CD8-positive, alpha-beta memory T cell (primary cell): ENCODE measurements around the gene RREB1. TPM values are rescaled to one million over a fixed set of nuclear protein-coding genes. Genes with fewer than 3 reads are reported as not detected.

Experiments used
- CTCF ChIA-PET: fragments of 350-600 bp; sonication (Branson Sonifier 250); formaldehyde crosslinking; loops from one replicate; lab custom pipeline; 2021; ENCODE audit warnings: antibody characterized with exemption; lab: Charles Lee
- POLR2A ChIA-PET: fragments of 350-600 bp; sonication (Branson Sonifier 250); formaldehyde crosslinking; loops from one replicate; lab custom pipeline; 2021; ENCODE audit warnings: antibody characterized with exemption; lab: Charles Lee
- DNase-seq, 5 donors: peaks; one replicate each; pipeline versions ENCODE4 v3.0.0 to v3.0.0-alpha.2; 2020 to 2022; ENCODE audit warnings: mixed read lengths in 1 of 5
- H3K27ac ChIP-seq: one replicate; pipeline ENCODE4 v1.7.0; 2013; ENCODE audit warnings: low read depth, mild to moderate bottlenecking, low read length, moderate library complexity
- H3K27me3 ChIP-seq: 2 replicates; pipeline ENCODE4 v1.7.0; 2013; ENCODE audit warnings: low read length, mild to moderate bottlenecking; ENCODE audit not compliant: insufficient read depth, poor library complexity, severe bottlenecking
- H3K36me3 ChIP-seq: 2 replicates; pipeline ENCODE4 v1.7.0; 2013; ENCODE audit warnings: mild to moderate bottlenecking, low read length, moderate library complexity; ENCODE audit not compliant: insufficient read depth
- H3K4me1 ChIP-seq: 2 replicates; pipeline ENCODE4 v1.7.0; 2013; ENCODE audit warnings: mild to moderate bottlenecking, low read length, moderate library complexity; ENCODE audit not compliant: insufficient read depth
- H3K4me3 ChIP-seq: 2 replicates; pipeline ENCODE4 v1.7.0; 2013; ENCODE audit warnings: mild to moderate bottlenecking, low read length
- H3K9me3 ChIP-seq: 2 replicates; pipeline ENCODE4 v1.7.0; 2013; ENCODE audit warnings: mild to moderate bottlenecking, low read length
- H3K27ac Mint-ChIP-seq, 8 donors: one replicate each; pipeline ENCODE4 v1.8.0; 2020 to 2021; ENCODE audit warnings: mixed read lengths in 8 of 8, mild to moderate bottlenecking in 6 of 8, inconsistent platforms in 3 of 8, moderate library complexity in 3 of 8
- H3K27me3 Mint-ChIP-seq, 2 donors: one replicate each; pipeline ENCODE4 v1.8.0; 2020 to 2021; ENCODE audit warnings: mixed read lengths in 2 of 2, mild to moderate bottlenecking in 1 of 2, moderate library complexity in 1 of 2
- H3K36me3 Mint-ChIP-seq, 3 donors: one replicate each; pipeline ENCODE4 v1.8.0; 2020 to 2021; ENCODE audit warnings: mixed read lengths in 3 of 3, inconsistent platforms in 1 of 3, mild to moderate bottlenecking in 1 of 3
- H3K4me1 Mint-ChIP-seq, 3 donors: one replicate each; pipeline ENCODE4 v1.8.0; 2020 to 2021; ENCODE audit warnings: mixed read lengths in 3 of 3, inconsistent platforms in 1 of 3, mild to moderate bottlenecking in 1 of 3
- H3K4me3 Mint-ChIP-seq, 7 donors: one replicate each; pipeline ENCODE4 v1.8.0; 2020 to 2021; ENCODE audit warnings: mixed read lengths in 7 of 7, mild to moderate bottlenecking in 6 of 7, moderate library complexity in 4 of 7, inconsistent platforms in 2 of 7
- H3K9me3 Mint-ChIP-seq, 5 donors: one replicate each; pipeline ENCODE4 v1.8.0; 2020 to 2022; ENCODE audit warnings: mixed read lengths in 5 of 5, mild to moderate bottlenecking in 3 of 5, moderate library complexity in 2 of 5, inconsistent platforms in 1 of 5
- polyA plus RNA-seq: library from polyadenylated mRNA; unstranded; fragments of 300-500 nt; fragmentation: Illumina TruSeq; gene quantifications from one replicate; pipeline ENCODE4 v1.2.3, GENCODE V29; 2021
- total RNA-seq, 2 experiments: library from RNA; stranded (reverse); gene quantifications; one replicate each; pipeline ENCODE4 v1.2.3, GENCODE V29; 2021

RREB1 gene
- total and polyA plus RNA-seq, 3 experiments from 2014 or later, result 8.5 to 18.7 (median 17.7) TPM

DNA sequence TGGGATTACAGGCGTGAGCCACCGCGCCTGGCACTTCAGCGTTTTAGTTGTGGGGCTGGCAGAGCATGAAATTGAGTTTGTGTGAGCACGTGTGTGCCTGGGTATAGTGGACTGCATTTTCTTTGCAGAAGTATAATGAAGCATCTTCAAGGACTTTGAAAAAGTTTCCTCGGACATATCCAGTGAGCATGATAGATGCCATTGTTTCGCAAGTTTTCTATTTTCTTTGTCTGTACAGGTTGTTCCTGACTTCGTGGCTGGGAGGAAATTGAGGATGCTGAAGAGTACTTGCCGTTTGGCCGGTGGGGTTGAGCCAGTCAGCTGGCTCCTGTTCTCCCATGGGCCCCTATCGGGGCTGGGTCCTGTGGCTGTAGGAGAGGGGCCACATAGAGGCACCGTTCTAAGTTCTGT, 55.9 kb downstream of the RREB1 start:
- H3K4me1 Mint-ChIP-seq, result peaks cover 54 to 87% (median 74%) of the 10 kb centered on the region in 3 donors
- CTCF ChIA-PET, result no interaction called here
- no peak overlapping the region for H3K4me3 Mint-ChIP-seq
- Histone ChIP-seq H3K27ac (peak overlapping the region; percentile 61), H3K27me3 (no peaks in the 10 kb centered on the region), H3K4me1 (peaks cover 15% of the 10 kb centered on the region), H3K4me3 (no peak overlapping the region), H3K36me3 (no peaks in the 10 kb centered on the region), H3K9me3 (no peaks in the 10 kb centered on the region)
- POLR2A ChIA-PET, result no interaction called here
- H3K27ac Mint-ChIP-seq, result peak overlapping the region in 2 of 8 donors; percentile 23 to 29
- no peaks in the 10 kb centered on the region for H3K27me3 Mint-ChIP-seq
- no peaks in the 10 kb centered on the region for H3K9me3 Mint-ChIP-seq
- no peak for DNase-seq
- H3K36me3 Mint-ChIP-seq, result peaks cover 0 to 22% (median 6%) of the 10 kb centered on the region in 3 donors

DNA sequence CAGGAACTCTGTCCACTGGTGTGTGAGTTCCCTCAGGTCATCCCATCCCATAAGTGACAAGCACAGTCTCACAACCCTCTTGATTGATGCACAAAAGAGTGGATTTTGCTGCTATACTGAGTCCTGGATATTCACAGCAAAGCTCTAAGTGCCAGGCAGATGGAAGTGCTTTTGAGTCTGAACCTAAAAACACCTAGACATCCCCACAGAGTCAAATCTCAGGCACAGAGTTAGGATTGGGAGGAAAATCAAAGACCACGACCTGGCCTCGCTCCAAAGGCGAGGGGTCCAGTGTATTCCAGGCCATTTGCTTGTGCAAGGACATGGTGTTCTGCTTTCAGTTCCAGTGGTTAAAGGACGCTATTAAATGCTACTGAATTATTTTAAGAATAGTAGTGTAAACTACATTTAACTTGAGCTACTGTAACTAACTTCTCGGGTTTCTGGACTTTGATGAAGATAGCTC, 56.8 kb downstream of the RREB1 start:
- Mint-ChIP-seq H3K36me3 (peaks cover 0 to 22% (median 6%) of the 10 kb centered on the region in 3 donors), H3K4me3 (no peak overlapping the region), H3K27me3 (no peaks in the 10 kb centered on the region), H3K4me1 (peaks cover 56 to 87% (median 71%) of the 10 kb centered on the region in 3 donors), H3K27ac (peak overlapping the region in 3 of 8 donors; percentile 19 to 79 (median 42)), H3K9me3 (no peaks in the 10 kb centered on the region)
- peak overlapping the region; percentile 61 for H3K27ac ChIP-seq
- no peaks in the 10 kb centered on the region for H3K36me3 ChIP-seq
- CTCF ChIA-PET, result no interaction called here
- POLR2A ChIA-PET, result no interaction called here
- H3K4me3 ChIP-seq, result no peak overlapping the region
- DNase-seq, result no peak
- H3K27me3 ChIP-seq, result no peaks in the 10 kb centered on the region
- peaks cover 24% of the 10 kb centered on the region for H3K4me1 ChIP-seq
- H3K9me3 ChIP-seq, result no peaks in the 10 kb centered on the region

DNA sequence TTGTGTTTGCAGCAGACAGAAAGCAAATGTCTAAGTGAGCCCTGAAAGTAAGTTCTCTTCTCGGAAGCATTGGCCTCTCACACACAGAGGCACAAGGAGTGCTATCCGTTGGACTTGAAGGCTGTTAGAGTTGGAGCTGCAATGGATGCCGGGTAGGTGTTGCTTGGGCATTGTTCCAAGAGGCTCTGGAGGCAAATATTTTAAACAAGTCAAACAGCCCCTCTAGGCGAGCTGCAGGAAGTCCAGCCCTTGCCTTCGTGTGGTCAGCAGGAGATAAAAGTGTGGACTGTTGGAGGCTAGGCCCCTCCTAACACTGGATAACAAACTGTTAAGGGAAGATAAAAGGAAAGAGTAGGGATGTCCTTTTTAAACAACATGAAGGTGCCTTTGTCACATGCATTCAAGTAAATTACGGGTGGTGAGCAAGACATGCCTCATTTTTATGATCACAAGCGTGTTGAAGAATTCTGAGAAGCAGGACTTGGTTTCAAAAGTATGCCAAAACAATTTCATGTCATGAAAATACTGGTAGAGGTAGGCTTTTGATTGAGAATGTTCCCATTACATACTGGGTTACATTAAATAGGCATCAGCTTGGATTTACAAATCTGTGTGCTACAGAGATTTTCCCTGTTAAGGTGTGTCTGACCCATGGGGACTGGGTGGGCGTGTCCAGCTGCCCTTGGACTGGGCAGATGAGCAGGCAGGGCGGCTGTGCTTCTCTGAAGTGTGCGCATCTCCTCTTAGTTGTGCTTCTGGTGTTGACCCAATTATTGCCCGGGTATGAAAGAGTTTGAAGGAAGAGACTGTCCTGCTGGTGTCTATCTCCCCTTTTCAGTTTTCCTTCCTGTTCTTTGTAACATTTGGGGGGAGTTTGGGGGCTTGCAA, 57.5 kb downstream of the RREB1 start:
- Histone ChIP-seq H3K9me3 (no peaks in the 10 kb centered on the region), H3K4me1 (peaks cover 27% of the 10 kb centered on the region), H3K27me3 (no peaks in the 10 kb centered on the region), H3K36me3 (no peaks in the 10 kb centered on the region), H3K4me3 (no peak overlapping the region), H3K27ac (peak overlapping the region; percentile 61)
- DNase-seq, result no peak
- ChIA-PET POLR2A (no interaction called here), CTCF (interaction anchor here (0.9 kb wide), 1 partner anchor 11 kb away, joined by 3 read pairs; no protein-coding TSS in a partner anchor)
- no peaks in the 10 kb centered on the region for H3K9me3 Mint-ChIP-seq
- peak overlapping the region in 5 of 8 donors; percentile 4 to 88 (median 41) for H3K27ac Mint-ChIP-seq
- no peaks in the 10 kb centered on the region for H3K27me3 Mint-ChIP-seq
- H3K36me3 Mint-ChIP-seq, result peaks cover 0 to 22% (median 6%) of the 10 kb centered on the region in 3 donors
- H3K4me1 Mint-ChIP-seq, result peaks cover 54 to 90% (median 73%) of the 10 kb centered on the region in 3 donors
- no peak overlapping the region for H3K4me3 Mint-ChIP-seq

DNA sequence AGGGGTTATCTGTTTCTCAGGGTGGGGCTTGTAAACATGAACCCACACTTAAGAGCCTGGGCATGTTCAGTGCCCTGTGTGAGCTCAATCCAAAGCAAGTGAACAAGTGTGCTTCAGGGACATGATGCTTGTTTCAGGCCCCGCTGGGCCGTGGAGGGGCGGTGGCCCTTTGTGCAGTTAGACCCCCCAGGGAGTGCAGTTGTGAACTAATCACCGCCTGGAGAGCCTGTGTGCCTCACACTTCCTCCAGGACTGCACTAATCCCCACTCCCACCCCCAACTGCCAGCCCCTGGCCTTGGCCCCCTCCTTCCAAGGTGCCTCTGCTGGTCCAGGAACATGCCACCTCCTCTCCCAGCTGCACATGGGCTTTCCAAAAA, 58.1 kb downstream of the RREB1 start:
- Mint-ChIP-seq H3K27ac (peak overlapping the region in 2 of 8 donors; percentile 88), H3K36me3 (peaks cover 0 to 21% (median 6%) of the 10 kb centered on the region in 3 donors), H3K4me3 (no peak overlapping the region), H3K27me3 (no peaks in the 10 kb centered on the region), H3K9me3 (no peaks in the 10 kb centered on the region), H3K4me1 (peaks cover 55 to 90% (median 75%) of the 10 kb centered on the region in 3 donors)
- ChIA-PET POLR2A (no interaction called here), CTCF (interaction anchor here (0.9 kb wide), 1 partner anchor 10 kb away, joined by 3 read pairs; no protein-coding TSS in a partner anchor)
- no peaks in the 10 kb centered on the region for H3K36me3 ChIP-seq
- no peak overlapping the region for H3K4me3 ChIP-seq
- H3K27me3 ChIP-seq, result no peaks in the 10 kb centered on the region
- H3K27ac ChIP-seq, result peak overlapping the region; percentile 61
- peaks cover 33% of the 10 kb centered on the region for H3K4me1 ChIP-seq
- H3K9me3 ChIP-seq, result no peaks in the 10 kb centered on the region
- DNase-seq, result no peak

DNA sequence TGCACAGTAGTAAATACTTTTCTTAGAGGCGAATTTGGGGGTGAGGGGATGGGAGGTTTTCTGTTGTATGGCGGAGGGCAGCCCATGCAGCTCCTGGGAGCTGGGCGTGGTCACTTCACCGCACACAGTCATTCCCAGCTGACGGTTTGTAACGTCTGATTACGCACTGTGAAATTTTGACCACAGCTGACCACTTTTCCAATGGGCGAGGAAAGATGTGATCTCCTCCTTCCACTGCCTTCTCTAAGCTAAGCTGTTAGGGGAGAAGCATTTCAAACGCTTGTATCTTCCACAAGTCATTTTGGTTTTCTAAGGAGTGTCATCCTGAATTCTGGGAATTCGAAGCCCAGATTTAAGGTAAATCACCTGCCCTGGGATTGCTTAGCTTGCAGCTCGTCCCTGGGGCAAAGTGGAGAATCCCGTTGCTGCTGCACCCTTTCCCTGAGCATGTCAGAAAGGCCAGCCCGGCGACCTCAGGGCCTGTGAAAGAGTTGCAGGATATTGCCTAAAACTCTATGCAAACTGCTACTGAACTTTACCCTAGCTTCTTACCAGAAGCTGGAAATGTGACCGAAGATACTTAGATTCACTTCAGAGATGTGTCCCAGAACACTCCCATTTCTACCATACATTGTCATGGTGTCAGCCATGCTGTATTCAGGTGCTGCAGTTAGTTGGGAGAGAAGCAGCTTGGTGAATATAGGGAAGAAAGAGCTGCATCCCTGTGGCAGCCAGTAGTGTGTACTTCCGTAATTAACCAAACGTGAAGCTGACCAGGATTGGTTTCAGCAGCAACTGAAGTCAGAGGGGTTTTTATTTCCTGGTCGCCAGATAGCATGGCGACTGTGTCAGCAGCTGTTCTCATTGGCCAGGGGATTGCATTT, 58.9 kb downstream of the RREB1 start:
- no peaks in the 10 kb centered on the region for H3K9me3 Mint-ChIP-seq
- no peaks in the 10 kb centered on the region for H3K36me3 ChIP-seq
- no peaks in the 10 kb centered on the region for H3K27me3 ChIP-seq
- H3K27me3 Mint-ChIP-seq, result no peaks in the 10 kb centered on the region
- H3K4me1 Mint-ChIP-seq, result peaks cover 58 to 90% (median 74%) of the 10 kb centered on the region in 3 donors
- ChIA-PET CTCF (no interaction called here), POLR2A (no interaction called here)
- peak overlapping the region in 1 of 7 donors; percentile 27 for H3K4me3 Mint-ChIP-seq
- no peak overlapping the region for H3K4me3 ChIP-seq
- H3K36me3 Mint-ChIP-seq, result peaks cover 0 to 22% (median 7%) of the 10 kb centered on the region in 3 donors
- peak overlapping the region; percentile 61 for H3K27ac ChIP-seq
- H3K9me3 ChIP-seq, result no peaks in the 10 kb centered on the region
- H3K27ac Mint-ChIP-seq, result no peak overlapping the region
- DNase-seq, result no peak
- H3K4me1 ChIP-seq, result peaks cover 39% of the 10 kb centered on the region

DNA sequence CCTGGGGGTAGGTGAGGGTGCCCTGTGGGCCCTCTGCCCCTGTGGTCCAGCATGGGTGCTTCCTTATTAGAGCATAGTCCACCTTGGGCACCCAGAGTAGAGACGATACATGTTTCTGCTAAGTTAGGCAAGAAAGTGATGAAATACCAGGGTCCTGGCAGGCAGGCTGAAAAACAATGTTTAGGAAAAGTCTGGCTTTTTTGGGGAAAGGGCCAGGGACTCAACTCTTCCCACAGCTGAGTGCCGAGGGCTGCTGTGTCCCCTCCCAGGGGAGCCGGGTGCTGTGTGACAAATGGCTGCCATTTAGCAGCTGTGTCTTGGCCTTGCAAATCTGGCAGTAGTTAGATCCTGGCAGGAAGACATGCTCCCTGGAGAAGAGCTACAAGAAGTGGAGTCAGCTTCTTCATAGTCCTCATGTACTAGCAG, 61.5 kb downstream of the RREB1 start:
- ChIA-PET CTCF (no interaction called here), POLR2A (no interaction called here)
- Mint-ChIP-seq H3K36me3 (peaks cover 0 to 17% (median 6%) of the 10 kb centered on the region in 3 donors), H3K9me3 (no peaks in the 10 kb centered on the region), H3K4me3 (no peak overlapping the region), H3K4me1 (peaks cover 52 to 88% (median 62%) of the 10 kb centered on the region in 3 donors), H3K27me3 (no peaks in the 10 kb centered on the region), H3K27ac (peak overlapping the region in 4 of 8 donors; percentile 4 to 61 (median 44))
- peaks cover 33% of the 10 kb centered on the region for H3K4me1 ChIP-seq
- no peaks in the 10 kb centered on the region for H3K36me3 ChIP-seq
- H3K4me3 ChIP-seq, result no peak overlapping the region
- DNase-seq, result no peak
- H3K27me3 ChIP-seq, result no peaks in the 10 kb centered on the region
- no peaks in the 10 kb centered on the region for H3K9me3 ChIP-seq
- H3K27ac ChIP-seq, result peak overlapping the region; percentile 51

DNA sequence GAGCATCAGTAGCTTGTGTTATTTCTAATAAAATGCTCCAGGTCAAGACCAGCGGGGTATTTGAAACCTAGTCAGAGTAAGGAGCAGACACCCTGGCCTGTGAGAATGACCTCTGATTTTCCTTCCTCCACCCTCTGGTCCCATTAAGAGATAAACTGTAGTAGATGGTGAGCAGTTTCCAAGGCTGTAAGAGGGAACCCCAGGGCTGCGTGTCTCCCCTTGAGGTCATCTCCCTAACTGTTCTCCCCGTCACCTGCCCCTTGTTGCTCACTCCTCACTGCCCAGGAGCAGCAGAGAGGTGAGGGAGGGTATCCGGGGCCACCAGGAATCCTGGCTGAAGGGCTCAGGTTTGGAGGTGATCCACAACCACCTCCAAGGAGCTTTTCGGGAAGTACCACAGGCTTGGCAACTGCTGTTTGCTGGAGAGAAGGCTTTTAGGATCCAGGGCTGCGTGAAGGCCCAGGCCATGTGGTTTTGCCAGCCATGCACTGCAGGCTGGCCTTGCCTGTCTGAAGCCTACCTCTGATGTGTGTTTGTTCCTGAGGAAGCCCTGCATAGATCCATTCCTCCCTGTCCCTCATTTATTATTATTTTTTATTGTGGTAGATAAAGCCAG, 62.5 kb downstream of the RREB1 start:
- ChIA-PET CTCF (no interaction called here), POLR2A (no interaction called here)
- Histone ChIP-seq H3K4me1 (peaks cover 34% of the 10 kb centered on the region), H3K4me3 (no peak overlapping the region), H3K27me3 (no peaks in the 10 kb centered on the region), H3K9me3 (no peaks in the 10 kb centered on the region), H3K36me3 (no peaks in the 10 kb centered on the region), H3K27ac (peak overlapping the region; percentile 51)
- peak overlapping the region in 2 of 8 donors; percentile 11 to 63 for H3K27ac Mint-ChIP-seq
- no peaks in the 10 kb centered on the region for H3K27me3 Mint-ChIP-seq
- H3K4me1 Mint-ChIP-seq, result peaks cover 45 to 82% (median 53%) of the 10 kb centered on the region in 3 donors
- peaks cover 0 to 12% (median 4%) of the 10 kb centered on the region in 3 donors for H3K36me3 Mint-ChIP-seq
- no peak overlapping the region for H3K4me3 Mint-ChIP-seq
- H3K9me3 Mint-ChIP-seq, result no peaks in the 10 kb centered on the region
- DNase-seq, result no peak
